Loucy (cell line): ENCODE measurements around the gene SGMS1.

Experiments
- H2AFZ ChIP-seq: fragments of 200-600 bp; sonication (generic); 2 replicates; pipeline ENCODE4 v1.6.0; 2016; ENCODE audit warnings: antibody characterized with exemption, mild to moderate bottlenecking, low read length, moderate library complexity
- H3F3A ChIP-seq: fragments of 200-600 bp; 2 replicates; pipeline ENCODE4 v1.6.0; 2016; ENCODE audit warnings: antibody characterized with exemption, low read depth, mild to moderate bottlenecking
- H3K27me3 ChIP-seq: fragments of 200-600 bp; sonication (generic); 2 replicates; pipeline ENCODE4 v1.6.1; 2014; ENCODE audit warnings: low read length, mild to moderate bottlenecking; ENCODE audit not compliant: insufficient read depth, poor library complexity, severe bottlenecking
- H3K36me3 ChIP-seq: fragments of 200-600 bp; sonication (generic); 2 replicates; pipeline ENCODE4 v1.6.1; 2016; ENCODE audit warnings: low read length; ENCODE audit not compliant: insufficient read depth
- H3K4me1 ChIP-seq: fragments of 200-600 bp; sonication (generic); 2 replicates; pipeline ENCODE4 v1.5.1; 2014; ENCODE audit warnings: low read length, mild to moderate bottlenecking; ENCODE audit not compliant: insufficient read depth, poor library complexity, severe bottlenecking
- H3K4me2 ChIP-seq: fragments of 200-600 bp; sonication (generic); 2 replicates; pipeline ENCODE4 v1.6.0; 2014; ENCODE audit warnings: antibody characterized with exemption, low read length, low read depth, mild to moderate bottlenecking; ENCODE audit not compliant: poor library complexity, severe bottlenecking
- H3K4me3 ChIP-seq: fragments of 200-600 bp; sonication (generic); 2 replicates; pipeline ENCODE4 v1.5.1; 2014; ENCODE audit warnings: low read length, mild to moderate bottlenecking, mixed read lengths; ENCODE audit not compliant: poor library complexity, severe bottlenecking
- H3K79me2 ChIP-seq: fragments of 200-600 bp; sonication (generic); 2 replicates; pipeline ENCODE4 v1.6.1; 2014; ENCODE audit warnings: low read length; ENCODE audit not compliant: insufficient read depth
- H3K9ac ChIP-seq: fragments of 200-600 bp; sonication (generic); 2 replicates; pipeline ENCODE4 v1.6.0; 2014; ENCODE audit warnings: mild to moderate bottlenecking, low read depth, low read length, moderate library complexity; ENCODE audit not compliant: poor library complexity, severe bottlenecking
- H3K9me2 ChIP-seq: fragments of 200-600 bp; sonication (generic); replicated peaks from 2 replicates; pipeline ENCODE4 v1.6.1; 2016; ENCODE audit warnings: low read depth, low read length, mixed read lengths
- H3K9me3 ChIP-seq: fragments of 200-600 bp; sonication (generic); 2 replicates; pipeline ENCODE4 v1.6.1; 2014; ENCODE audit warnings: mild to moderate bottlenecking, antibody characterized with exemption, low read length, low read depth; ENCODE audit not compliant: insufficient read depth
- H4K20me1 ChIP-seq: fragments of 200-600 bp; sonication (generic); 2 replicates; pipeline ENCODE4 v1.6.0; 2014; ENCODE audit warnings: antibody characterized with exemption, low read length, mild to moderate bottlenecking; ENCODE audit not compliant: insufficient read depth, poor library complexity, severe bottlenecking
- CTCF ChIP-seq: fragments of 200-600 bp; sonication (generic); conservative IDR thresholded peaks from 2 replicates; pipeline ENCODE4 v1.5.1; 2014; ENCODE audit warnings: mild to moderate bottlenecking, antibody characterized with exemption, low read length
- EZH2phosphoT487 ChIP-seq: fragments of 200-600 bp; IDR thresholded peaks from 2 replicates; pipeline ENCODE4 v1.6.1; 2018; ENCODE audit warnings: antibody characterized with exemption, mild to moderate bottlenecking, moderate library complexity, borderline replicate concordance

Gene SGMS1

DNA sequence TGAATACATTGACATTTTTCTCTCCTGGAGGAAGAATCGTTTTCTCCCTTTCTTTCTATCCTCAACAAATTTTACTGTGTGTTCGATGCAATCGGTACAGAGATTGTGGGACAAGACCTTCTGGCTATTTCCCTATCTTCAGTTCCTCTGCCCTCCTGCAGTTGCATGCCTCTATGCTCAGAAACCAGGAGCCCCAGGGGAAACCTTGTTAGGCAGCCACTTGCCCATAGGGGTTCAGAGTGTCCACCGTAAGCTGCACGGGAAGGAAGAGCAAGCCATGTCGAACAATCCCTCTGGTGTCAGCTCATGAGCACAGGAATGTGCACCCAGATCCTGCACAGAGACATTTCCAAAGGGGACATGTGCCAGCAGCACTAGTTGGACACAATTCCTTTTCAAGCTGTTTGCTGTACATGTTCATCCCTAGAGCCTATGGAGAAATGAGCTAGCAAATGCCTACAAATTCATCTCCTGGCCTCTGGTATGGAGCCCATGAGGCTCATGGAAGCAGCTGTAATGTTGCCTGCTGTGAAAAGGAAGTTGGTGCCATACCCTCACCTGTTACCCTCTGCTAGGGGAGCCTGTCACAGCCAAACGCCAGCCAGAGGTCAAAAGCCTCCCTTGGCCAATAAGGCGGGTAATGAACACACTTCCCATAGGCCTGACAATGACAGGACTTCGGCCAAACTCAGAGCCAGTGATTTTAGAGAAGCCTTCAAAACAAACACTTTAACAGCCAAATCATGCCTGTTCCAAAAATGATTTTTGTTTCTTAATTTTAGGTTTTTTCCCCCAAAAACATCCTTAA lies 336.6 kb downstream of the SGMS1 start:
- no peaks in the 10 kb centered on the region for H3K4me1 ChIP-seq
- no peak overlapping the region for H3K4me2 ChIP-seq
- H3F3A ChIP-seq: no peaks in the 10 kb centered on the region
- no peak overlapping the region for H3K9ac ChIP-seq
- H3K4me3 ChIP-seq: no peak overlapping the region
- H3K27me3 ChIP-seq: peaks cover 6% of the 10 kb centered on the region
- H3K9me2 ChIP-seq: no peaks in the 10 kb centered on the region
- H3K36me3 ChIP-seq: no peaks in the 10 kb centered on the region
- H4K20me1 ChIP-seq: no peaks in the 10 kb centered on the region
- no peak for TF ChIP-seq EZH2phosphoT487
- no peak for TF ChIP-seq CTCF
- H2AFZ ChIP-seq: no peak overlapping the region
- no peaks in the 10 kb centered on the region for H3K79me2 ChIP-seq
- no peaks in the 10 kb centered on the region for H3K9me3 ChIP-seq

DNA sequence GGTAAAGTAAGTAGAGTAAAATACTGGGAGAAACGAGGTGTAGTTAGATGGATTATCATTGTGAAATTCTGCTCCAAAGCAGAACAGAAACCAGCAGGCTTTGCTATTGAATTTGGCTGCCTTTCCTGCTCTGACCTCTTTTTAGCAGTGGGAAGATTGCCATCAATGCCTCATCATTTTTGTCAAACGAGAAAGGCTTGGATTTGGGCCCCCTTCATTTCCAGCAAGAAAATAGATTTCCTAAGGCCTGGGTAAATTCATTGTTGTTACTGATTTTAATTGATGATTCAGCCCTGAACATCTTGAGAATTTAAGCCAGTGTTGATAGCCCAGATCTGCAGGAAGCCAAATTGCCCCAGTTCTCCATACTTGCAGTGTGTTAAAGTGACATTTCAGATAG lies 337.2 kb downstream of the SGMS1 start:
- H3K9ac ChIP-seq: no peak overlapping the region
- H3K4me1 ChIP-seq: no peaks in the 10 kb centered on the region
- no peaks in the 10 kb centered on the region for H3K9me3 ChIP-seq
- no peaks in the 10 kb centered on the region for H4K20me1 ChIP-seq
- peaks cover 6% of the 10 kb centered on the region for H3K27me3 ChIP-seq
- no peaks in the 10 kb centered on the region for H3F3A ChIP-seq
- no peaks in the 10 kb centered on the region for H3K9me2 ChIP-seq
- no peak overlapping the region for H3K4me2 ChIP-seq
- no peaks in the 10 kb centered on the region for H3K79me2 ChIP-seq
- no peak overlapping the region for H2AFZ ChIP-seq
- TF ChIP-seq EZH2phosphoT487 (no peak), CTCF (no peak)
- H3K36me3 ChIP-seq: no peaks in the 10 kb centered on the region
- H3K4me3 ChIP-seq: no peak overlapping the region

GRCh38 chr10:50281967-50282522 lies 341.7 kb downstream of the SGMS1 start:
- H3K9ac ChIP-seq: no peak overlapping the region
- H3K4me3 ChIP-seq: no peak overlapping the region
- H3K4me2 ChIP-seq: no peak overlapping the region
- H3K79me2 ChIP-seq: no peaks in the 10 kb centered on the region
- H3K4me1 ChIP-seq: no peaks in the 10 kb centered on the region
- TF ChIP-seq CTCF (no peak), EZH2phosphoT487 (no peak)
- H2AFZ ChIP-seq: no peak overlapping the region
- no peaks in the 10 kb centered on the region for H3F3A ChIP-seq
- peaks cover 6% of the 10 kb centered on the region for H3K27me3 ChIP-seq
- no peaks in the 10 kb centered on the region for H4K20me1 ChIP-seq
- H3K36me3 ChIP-seq: no peaks in the 10 kb centered on the region
- H3K9me3 ChIP-seq: no peaks in the 10 kb centered on the region
- no peaks in the 10 kb centered on the region for H3K9me2 ChIP-seq
